Activated CD8-positive, alpha-beta memory T cell treated with anti-CD3 and anti-CD28 coated beads for 4 hours (primary cell): Measurements from ENCODE around the gene CNTNAP2.
"Not testable (repeated sequence)": the region's sequence is repeated elsewhere in the genome, so short reads cannot be mapped to it uniquely, and the experiment has no call there.

Source experiments
- DNase-seq, 2 donors: peaks; one replicate each; pipeline ENCODE4 v3.0.0-alpha.2; 2020; ENCODE audit warnings: low read depth in 2 of 2

CNTNAP2 gene

GRCh38 chr7:148299350-148300276, 2183.0 kb downstream of the CNTNAP2 start:
- DNase-seq: no peak

DNA sequence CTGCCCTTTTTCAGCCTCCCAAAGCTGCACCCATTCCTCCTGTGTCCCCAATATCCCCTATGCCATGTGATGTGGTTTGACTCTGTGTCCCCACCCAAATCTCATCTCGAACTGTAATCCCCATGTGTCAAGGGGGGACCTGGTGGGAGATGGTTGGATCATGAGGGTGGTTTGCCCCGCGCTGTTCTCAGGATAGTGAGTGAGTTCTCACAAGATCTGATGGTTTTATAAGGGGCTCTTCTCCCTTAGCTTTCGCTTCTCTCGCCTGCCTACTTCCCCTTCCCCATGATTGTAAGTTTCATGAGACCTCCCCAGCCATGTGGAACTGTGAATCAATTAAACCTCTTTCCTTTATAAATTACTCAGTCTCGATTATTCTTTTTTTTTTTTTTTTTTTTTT, 2185.8 kb downstream of the CNTNAP2 start:
- not testable (repeated sequence) for DNase-seq

- DNase-seq: no peak
Observed at GRCh38 chr7:148303295-148304082, 2186.9 kb downstream of the CNTNAP2 start.

GRCh38 chr7:148304083-148304335, 2187.4 kb downstream of the CNTNAP2 start:
- DNase-seq: no peak

- no peak for DNase-seq
Observed at GRCh38 chr7:148304456-148304855, 2187.9 kb downstream of the CNTNAP2 start.

- no peak for DNase-seq
Observed at GRCh38 chr7:148306759-148307158, 2190.2 kb downstream of the CNTNAP2 start.

DNA sequence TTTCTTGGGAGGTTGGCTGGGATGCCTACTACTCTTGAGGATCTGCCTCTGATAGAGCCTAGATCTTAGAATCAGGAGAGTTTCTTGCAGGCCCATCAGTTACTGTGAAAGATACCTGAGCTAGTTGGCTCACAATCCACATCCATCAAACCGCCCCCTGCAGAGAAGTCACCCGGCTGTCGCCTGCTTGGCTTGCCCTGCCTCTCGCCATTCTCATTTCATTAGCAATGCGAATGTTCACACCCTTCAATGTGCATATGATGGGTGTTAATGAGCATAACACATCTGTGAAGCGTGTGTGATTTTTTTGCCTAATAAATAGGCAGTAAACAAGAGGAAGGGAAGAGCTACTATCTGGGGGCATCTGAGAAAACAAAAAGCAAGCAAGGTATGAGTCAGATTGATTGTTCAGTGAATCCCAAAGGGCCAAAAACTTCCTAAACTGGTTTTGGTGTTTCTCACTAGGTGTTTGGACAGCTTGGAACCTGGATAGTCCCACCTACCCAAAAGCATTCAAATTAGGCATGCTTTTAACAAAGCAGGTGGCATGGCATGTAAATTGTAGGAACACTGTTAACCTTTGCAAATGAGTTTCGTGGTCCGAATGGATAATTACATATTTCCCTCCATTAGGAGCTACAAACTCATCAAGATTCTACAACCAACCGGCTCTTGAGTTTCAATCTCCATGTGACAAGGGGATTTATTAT, 2201.7 kb downstream of the CNTNAP2 start:
- no peak for DNase-seq

- DNase-seq: no peak
Observed at GRCh38 chr7:148318838-148319237, 2202.2 kb downstream of the CNTNAP2 start.

GRCh38 chr7:148319316-148319808, 2202.8 kb downstream of the CNTNAP2 start:
- DNase-seq: no peak

DNA sequence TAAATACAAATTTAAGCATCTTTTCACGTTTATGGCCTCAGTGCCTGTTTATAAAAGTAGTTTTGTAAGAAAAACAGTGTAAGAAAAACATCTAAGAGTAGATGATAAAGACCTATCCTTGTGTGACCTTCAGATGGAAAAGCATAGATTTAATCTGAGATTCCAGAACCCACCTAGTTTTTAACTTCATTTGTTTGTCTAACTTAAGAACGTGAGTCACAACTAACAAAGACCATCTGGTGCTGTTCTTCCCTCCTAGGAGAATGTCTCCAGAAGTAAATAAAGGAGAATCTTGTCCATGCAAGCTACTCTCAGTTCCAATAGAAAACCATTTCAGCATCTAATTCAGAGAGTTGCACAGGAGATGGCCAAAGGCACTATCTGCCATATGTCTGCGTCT, 2208.6 kb downstream of the CNTNAP2 start:
- DNase-seq: no peak

DNA sequence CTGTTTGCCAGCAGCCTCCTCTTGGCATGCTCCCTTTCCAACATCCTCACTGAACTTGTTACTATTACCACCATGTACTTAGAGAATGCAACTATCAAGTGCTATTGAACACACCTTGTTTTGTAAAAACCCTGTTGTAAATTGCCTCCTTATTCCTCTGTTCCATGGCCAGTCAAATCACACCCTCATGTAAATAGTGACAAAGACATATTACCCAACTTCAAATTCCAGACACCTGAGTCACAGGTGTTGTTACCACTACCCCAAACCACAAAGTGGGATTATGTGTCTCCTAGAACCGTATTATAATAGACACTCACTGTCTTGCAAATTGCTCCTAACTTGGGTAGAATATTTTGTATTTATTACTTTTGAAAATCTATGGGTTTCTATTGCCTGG, 2210.8 kb downstream of the CNTNAP2 start:
- DNase-seq: no peak

- DNase-seq: no peak
Observed at GRCh38 chr7:148328906-148329305, 2212.3 kb downstream of the CNTNAP2 start.

- no peak for DNase-seq
Observed at GRCh38 chr7:148330124-148330818, 2213.7 kb downstream of the CNTNAP2 start.

GRCh38 chr7:148330822-148331221, 2214.2 kb downstream of the CNTNAP2 start:
- no peak for DNase-seq

DNA sequence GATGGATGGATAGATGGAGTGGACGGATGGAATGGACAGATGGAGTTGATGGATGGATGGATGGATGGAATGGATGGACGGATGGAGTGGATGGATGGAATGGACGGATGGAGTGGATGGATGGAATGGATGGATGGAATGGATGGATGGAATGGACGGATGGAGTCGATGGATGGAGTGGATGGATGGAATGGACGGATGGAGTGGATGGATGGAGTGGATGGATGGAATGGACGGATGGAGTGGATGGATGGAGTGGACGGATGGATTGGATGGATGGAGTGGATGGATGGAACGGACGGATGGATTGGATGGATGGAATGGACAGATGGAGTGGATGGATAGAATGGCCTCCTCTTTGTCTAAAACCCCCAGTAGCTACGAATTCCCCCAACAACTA, 2214.9 kb downstream of the CNTNAP2 start:
- not testable (repeated sequence) for DNase-seq

DNA sequence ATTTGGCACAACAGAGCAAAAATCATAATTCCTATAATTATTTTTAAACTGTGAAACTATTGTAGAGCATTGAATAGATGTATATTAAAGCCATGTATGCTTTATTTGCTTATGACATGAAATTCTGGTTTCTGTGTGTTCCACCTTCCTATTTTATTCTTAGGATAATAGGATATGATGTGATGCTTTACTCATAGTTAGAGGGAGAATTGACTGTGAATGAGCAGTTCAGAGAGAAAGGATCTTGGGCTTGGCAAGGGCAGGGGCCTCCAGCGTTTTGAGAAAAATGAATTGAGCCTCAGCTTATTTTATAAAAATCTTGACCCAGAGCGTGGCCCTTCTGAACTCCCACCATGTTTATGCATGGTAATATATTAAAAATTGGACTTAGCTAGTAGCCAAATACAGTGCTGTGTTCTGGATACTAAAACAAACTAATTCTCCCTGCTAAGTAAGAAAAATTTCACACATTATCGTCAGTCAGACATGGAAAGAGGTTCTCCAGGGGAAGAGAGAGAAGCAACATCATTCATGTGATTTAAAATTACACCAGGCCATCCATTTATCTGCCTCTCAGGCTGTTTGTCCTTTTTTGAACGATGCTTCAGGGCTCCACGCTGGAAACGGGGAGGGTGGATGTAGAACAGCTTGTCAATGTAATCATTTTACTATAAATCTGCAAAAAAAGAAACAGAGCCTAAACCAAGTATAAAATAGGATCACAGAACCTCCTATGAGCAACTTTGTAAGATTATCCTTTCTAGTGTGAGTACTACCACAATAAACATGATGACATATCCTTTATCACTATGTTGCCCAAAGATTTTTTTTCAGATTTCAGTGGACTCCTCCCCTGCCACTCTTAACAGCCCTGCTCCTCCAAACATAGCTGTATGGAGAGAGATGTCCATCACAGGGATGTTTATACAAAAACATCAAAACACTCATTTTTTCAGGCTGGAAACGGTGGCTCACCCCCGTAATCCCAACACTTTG, 2215.9 kb downstream of the CNTNAP2 start:
- DNase-seq: no peak

DNA sequence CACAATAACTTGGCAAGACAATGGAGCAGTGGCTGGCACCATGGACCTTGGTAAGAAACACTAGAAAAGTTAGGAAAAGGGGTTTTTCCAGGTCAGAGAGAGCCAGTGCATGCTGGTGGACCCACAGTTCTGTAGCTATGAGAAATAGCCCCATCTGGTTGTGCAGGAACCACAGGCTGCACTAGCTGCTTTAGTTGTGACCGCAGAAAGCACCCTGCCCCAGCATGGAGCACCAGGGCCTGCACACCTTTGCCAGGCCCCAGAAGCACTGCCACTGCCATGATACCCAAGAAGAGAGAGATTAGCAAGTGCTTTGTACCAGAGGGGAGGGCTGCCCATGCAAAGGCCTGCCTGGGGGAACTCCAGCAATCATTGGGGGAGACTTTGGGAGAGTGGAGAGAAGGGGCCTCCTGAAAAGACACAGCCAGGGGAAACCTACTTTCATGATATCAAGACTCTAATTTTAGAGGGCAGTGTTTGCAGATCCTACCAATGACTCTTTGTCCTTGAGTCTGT, 2217.9 kb downstream of the CNTNAP2 start:
- no peak for DNase-seq

- no peak for DNase-seq
Observed at GRCh38 chr7:148334959-148335577, 2218.5 kb downstream of the CNTNAP2 start.

GRCh38 chr7:148335790-148336189, 2219.2 kb downstream of the CNTNAP2 start:
- no peak for DNase-seq

- DNase-seq: no peak
Observed at GRCh38 chr7:148336411-148336810, 2219.8 kb downstream of the CNTNAP2 start.
